ENCODE measurements around the gene AZIN2. TPM values are rescaled to one million over a fixed set of nuclear protein-coding genes. Genes with fewer than 3 reads are reported as not detected.
A peak's percentile ranks its signal among the peaks of the same experiment; 100 is the strongest.

AZIN2 gene
- total and polyA plus RNA-seq, 2 of the 13 experiments (the other 11 are each of a cell fraction or from before 2014, with no cell fraction given): 1.7 to 3.5 TPM

GRCh38 chr1:33055210-33056008 is 25.5 kb upstream of the AZIN2 start:
- Histone ChIP-seq H4K20me1 (ENCODE audit: insufficient read depth, low read length) (no peaks in the 10 kb centered on the region), H3K4me2 (ENCODE audit: low read depth, low read length) (peak overlapping the region; percentile 68), H3K9ac (ENCODE audit: insufficient read depth, low read depth, low read length) (no peak overlapping the region), H3K27ac (ENCODE audit: extremely low read length, insufficient read depth, low read length) (no peak overlapping the region), H3K9me3 (ENCODE audit: low read length) (no peaks in the 10 kb centered on the region), H2AFZ (ENCODE audit: low read length) (no peak overlapping the region), H3K79me2 (ENCODE audit: insufficient read depth, low read length) (no peaks in the 10 kb centered on the region), H3K36me3 (replicated peaks in 1 of 2; ENCODE audit: control insufficient read depth in 1 of 2, insufficient read depth in 2 of 2, low read length in 2 of 2) (no peaks in the 10 kb centered on the region), H3K4me1 (ENCODE audit: insufficient read depth, low read length) (peaks cover 43% of the 10 kb centered on the region), H3K27me3 (ENCODE audit: control insufficient read depth in 1 of 2, insufficient read depth in 2 of 2, low read length in 2 of 2) (no peaks in the 10 kb centered on the region), H3K4me3 (replicated peaks in 1 of 3; ENCODE audit: insufficient read depth in 1 of 3, low read depth in 2 of 3, low read length in 3 of 3) (peak overlapping the region in 1 of 3 experiments; percentile 51; a peak in 1 of 6 replicates)
- WGBS (ENCODE audit: low lambda C conversion rate): 11% methylated on average over 12 of the region's 12 CpGs
- FAIRE-seq: peak; percentile 88
- in situ Hi-C loops (cut with HindIII; ENCODE audit: extremely low pct_ligation_motif_present, low pct_unique_long_range_greater_than_20kb): loop anchor here (5.0 kb wide), 1 partner anchor 123 kb away; no protein-coding TSS in a partner anchor
- intact Hi-C loops (cut with micrococcal nuclease; ENCODE audit: unreplicated experiment): loop anchor here (1.0 to 10.0 kb wide), 3 partner anchors 19 to 121 kb away; partner anchors contain the start of gene AK2
- no TSS peak for BruUV-seq (replicated peaks)
- peak; percentile 87 for ATAC-seq
- ChIA-PET CTCF (ENCODE audit: low intra/inter-chr PET ratio, low total read pairs) (interaction anchor here (1.0 to 2.1 kb wide), 3 partner anchors 41 to 123 kb away, joined by 4 to 44 read pairs (median 4); no protein-coding TSS in a partner anchor), POLR2A (interaction anchor here (1.6 to 2.0 kb wide), 2 partner anchors 91 to 122 kb away, joined by 6 to 7 read pairs; partner anchors contain the start of gene RNF19B)
- peak; percentile 88 for DNase-seq (ENCODE audit: low spot score)
- TF ChIP-seq ZNF460 (CRISPR knock-in tag; IDR thresholded peaks at IDR 0.05; ENCODE audit: borderline replicate concordance) (no peak), ZNF768 (CRISPR knock-in tag; IDR thresholded peaks at IDR 0.05) (0 out of 2 replicates have a peak, but pooled peaks have one; percentile 23), NCOA2 (CRISPR knock-in tag; IDR thresholded peaks at IDR 0.05) (no peak), DZIP1 (CRISPR knock-in tag; IDR thresholded peaks at IDR 0.05) (no peak), SNAPC2 (CRISPR knock-in tag; IDR thresholded peaks at IDR 0.05) (no peak), RXRA (CRISPR knock-in tag; IDR thresholded peaks at IDR 0.05) (peak; percentile 86), SP2 (CRISPR knock-in tag; IDR thresholded peaks at IDR 0.05) (no peak), NONO (IDR thresholded peaks at IDR 0.05) (no peak), NONO (CRISPR knock-in tag; conservative IDR thresholded peaks at IDR 0.05) (peak; percentile 9; the same call in 1 of the 2 replicates), ZFY (CRISPR knock-in tag; IDR thresholded peaks at IDR 0.05) (peak; percentile 24; the same call in 1 of the 2 replicates), ZNF644 (CRISPR knock-in tag; IDR thresholded peaks at IDR 0.05; ENCODE audit: low read depth) (peak; percentile 25; the same call in 1 of the 2 replicates), ELF3 (CRISPR knock-in tag; IDR thresholded peaks at IDR 0.05) (0 out of 2 replicates have a peak, but pooled peaks have one; percentile 33)
- TF ChIP-seq, protein P1, sequence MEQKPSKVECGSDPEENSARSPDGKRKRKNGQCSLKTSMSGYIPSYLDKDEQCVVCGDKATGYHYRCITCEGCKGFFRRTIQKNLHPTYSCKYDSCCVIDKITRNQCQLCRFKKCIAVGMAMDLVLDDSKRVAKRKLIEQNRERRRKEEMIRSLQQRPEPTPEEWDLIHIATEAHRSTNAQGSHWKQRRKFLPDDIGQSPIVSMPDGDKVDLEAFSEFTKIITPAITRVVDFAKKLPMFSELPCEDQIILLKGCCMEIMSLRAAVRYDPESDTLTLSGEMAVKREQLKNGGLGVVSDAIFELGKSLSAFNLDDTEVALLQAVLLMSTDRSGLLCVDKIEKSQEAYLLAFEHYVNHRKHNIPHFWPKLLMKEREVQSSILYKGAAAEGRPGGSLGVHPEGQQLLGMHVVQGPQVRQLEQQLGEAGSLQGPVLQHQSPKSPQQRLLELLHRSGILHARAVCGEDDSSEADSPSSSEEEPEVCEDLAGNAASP (CRISPR knock-in tag; IDR thresholded peaks at IDR 0.05; ENCODE audit: borderline replicate concordance): peak; percentile 80
- TF ChIP-seq, protein P2, sequence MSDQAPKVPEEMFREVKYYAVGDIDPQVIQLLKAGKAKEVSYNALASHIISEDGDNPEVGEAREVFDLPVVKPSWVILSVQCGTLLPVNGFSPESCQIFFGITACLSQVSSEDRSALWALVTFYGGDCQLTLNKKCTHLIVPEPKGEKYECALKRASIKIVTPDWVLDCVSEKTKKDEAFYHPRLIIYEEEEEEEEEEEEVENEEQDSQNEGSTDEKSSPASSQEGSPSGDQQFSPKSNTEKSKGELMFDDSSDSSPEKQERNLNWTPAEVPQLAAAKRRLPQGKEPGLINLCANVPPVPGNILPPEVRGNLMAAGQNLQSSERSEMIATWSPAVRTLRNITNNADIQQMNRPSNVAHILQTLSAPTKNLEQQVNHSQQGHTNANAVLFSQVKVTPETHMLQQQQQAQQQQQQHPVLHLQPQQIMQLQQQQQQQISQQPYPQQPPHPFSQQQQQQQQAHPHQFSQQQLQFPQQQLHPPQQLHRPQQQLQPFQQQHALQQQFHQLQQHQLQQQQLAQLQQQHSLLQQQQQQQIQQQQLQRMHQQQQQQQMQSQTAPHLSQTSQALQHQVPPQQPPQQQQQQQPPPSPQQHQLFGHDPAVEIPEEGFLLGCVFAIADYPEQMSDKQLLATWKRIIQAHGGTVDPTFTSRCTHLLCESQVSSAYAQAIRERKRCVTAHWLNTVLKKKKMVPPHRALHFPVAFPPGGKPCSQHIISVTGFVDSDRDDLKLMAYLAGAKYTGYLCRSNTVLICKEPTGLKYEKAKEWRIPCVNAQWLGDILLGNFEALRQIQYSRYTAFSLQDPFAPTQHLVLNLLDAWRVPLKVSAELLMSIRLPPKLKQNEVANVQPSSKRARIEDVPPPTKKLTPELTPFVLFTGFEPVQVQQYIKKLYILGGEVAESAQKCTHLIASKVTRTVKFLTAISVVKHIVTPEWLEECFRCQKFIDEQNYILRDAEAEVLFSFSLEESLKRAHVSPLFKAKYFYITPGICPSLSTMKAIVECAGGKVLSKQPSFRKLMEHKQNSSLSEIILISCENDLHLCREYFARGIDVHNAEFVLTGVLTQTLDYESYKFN (CRISPR knock-in tag; conservative IDR thresholded peaks at IDR 0.05): 0 out of 2 replicates have a peak, but pooled peaks have one; percentile 33

Data from HepG2 (cell line).